SK-N-SH treated with all-trans-retinoic acid at 6 μM for 48 hours (cell line): ENCODE data around the gene TEC.

Experiments
- ZNF565 ChIP-seq: fragments of 450-650 bp; formaldehyde crosslinking; conservative IDR thresholded peaks from 2 replicates; pipeline ENCODE4 v1.5.0; 2020; ENCODE audit warnings: low read depth, mild to moderate bottlenecking, moderate library complexity
- TF ChIP-seq, protein P1 (sequence below): fragments of 250-450 bp; sonication (Bioruptor Pico); IDR thresholded peaks from 2 replicates; pipeline ENCODE4 v1.8.0; 2020; ENCODE audit warnings: mild to moderate bottlenecking, moderate library complexity, borderline replicate concordance

DNA sequence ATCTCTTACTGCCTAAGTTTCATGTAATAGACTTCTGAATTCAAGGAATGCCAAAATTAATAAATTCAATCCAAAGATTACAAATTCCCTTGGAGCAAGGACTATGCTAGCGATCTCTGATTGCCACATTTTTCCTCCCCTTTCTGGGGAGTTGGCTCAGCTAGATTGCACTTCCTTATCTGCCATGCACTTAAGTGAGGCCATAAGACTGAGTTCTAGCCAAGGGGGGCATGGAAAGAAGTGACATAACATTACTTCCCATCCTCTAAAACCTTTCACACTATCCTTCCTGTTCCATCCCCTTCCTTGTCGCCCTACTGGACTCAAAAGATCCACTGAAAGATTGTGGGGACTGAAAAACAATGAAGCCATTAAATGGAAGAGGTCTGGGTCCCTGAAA is 81.8 kb downstream of the TEC start:
- TF ChIP-seq, protein P1, sequence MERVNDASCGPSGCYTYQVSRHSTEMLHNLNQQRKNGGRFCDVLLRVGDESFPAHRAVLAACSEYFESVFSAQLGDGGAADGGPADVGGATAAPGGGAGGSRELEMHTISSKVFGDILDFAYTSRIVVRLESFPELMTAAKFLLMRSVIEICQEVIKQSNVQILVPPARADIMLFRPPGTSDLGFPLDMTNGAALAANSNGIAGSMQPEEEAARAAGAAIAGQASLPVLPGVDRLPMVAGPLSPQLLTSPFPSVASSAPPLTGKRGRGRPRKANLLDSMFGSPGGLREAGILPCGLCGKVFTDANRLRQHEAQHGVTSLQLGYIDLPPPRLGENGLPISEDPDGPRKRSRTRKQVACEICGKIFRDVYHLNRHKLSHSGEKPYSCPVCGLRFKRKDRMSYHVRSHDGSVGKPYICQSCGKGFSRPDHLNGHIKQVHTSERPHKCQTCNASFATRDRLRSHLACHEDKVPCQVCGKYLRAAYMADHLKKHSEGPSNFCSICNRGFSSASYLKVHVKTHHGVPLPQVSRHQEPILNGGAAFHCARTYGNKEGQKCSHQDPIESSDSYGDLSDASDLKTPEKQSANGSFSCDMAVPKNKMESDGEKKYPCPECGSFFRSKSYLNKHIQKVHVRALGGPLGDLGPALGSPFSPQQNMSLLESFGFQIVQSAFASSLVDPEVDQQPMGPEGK (CRISPR knock-in tag), result no peak
- no peak for TF ChIP-seq ZNF565
